Ishikawa (cell line): Measurements from ENCODE around the gene UCN3.

Experiments
- EP300 ChIP-seq: IDR thresholded peaks from 2 replicates; pipeline ENCODE4 v1.6.1; 2012; ENCODE audit warnings: borderline replicate concordance
- FOXM1 ChIP-seq: IDR thresholded peaks from 2 replicates; pipeline ENCODE4 v1.6.1; 2012; ENCODE audit warnings: low read depth, borderline replicate concordance
- NFIC ChIP-seq: IDR thresholded peaks from 2 replicates; pipeline ENCODE4 v1.6.1; 2012
- REST ChIP-seq: IDR thresholded peaks from 2 replicates; pipeline ENCODE4 v1.6.1; 2012; ENCODE audit warnings: low read depth, mild to moderate bottlenecking
- TAF1 ChIP-seq: IDR thresholded peaks from 2 replicates; pipeline ENCODE4 v1.6.1; 2012; ENCODE audit warnings: low read depth, mild to moderate bottlenecking
- TCF12 ChIP-seq: IDR thresholded peaks from 2 replicates; pipeline ENCODE4 v1.6.1; 2012; ENCODE audit warnings: low read depth
- TEAD4 ChIP-seq: IDR thresholded peaks from 2 replicates; pipeline ENCODE4 v1.6.1; 2012
- YY1 ChIP-seq: IDR thresholded peaks from 2 replicates; pipeline ENCODE4 v1.6.1; 2012; ENCODE audit warnings: low read depth
- TF ChIP-seq, protein P1 (sequence below): IDR thresholded peaks from 2 replicates; pipeline ENCODE4 v1.6.1; 2012
- TF ChIP-seq, protein P2 (sequence below): IDR thresholded peaks from 2 replicates; pipeline ENCODE4 v1.6.1; 2012

DNA sequence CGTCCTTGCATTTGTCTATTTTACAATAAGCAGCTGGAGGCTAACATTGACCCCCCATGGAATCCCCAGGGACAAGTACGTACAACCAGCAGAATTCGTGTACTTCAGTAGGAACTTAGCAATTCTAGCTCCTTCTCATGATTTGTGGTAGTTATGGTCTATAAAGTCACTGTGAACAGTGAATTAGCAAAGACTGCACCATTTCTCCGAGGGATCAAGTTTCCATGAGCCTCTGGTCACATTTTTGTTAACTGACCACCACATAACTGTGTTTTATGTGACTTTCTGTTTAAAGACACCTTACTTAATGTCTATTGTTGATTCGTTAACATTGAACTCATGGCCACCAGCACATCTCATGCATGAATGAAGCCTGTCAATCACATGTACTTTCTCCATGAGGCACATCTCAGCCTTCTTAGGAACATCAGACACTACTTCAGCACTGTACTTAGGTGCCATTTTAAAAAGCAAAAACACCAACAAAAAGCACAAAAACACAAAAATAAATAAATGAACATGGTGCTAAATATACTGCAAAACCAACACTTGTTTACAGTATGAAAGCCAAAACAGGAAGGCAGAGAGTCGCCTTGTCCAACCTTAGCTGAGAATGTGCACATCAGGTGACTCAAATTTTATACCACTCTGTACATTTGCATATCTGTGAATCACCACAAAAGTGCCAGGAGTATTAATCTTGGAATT is 9.0 kb upstream of the UCN3 start:
- TF ChIP-seq EP300: no peak
- no peak for TF ChIP-seq YY1
- TF ChIP-seq, protein P1, sequence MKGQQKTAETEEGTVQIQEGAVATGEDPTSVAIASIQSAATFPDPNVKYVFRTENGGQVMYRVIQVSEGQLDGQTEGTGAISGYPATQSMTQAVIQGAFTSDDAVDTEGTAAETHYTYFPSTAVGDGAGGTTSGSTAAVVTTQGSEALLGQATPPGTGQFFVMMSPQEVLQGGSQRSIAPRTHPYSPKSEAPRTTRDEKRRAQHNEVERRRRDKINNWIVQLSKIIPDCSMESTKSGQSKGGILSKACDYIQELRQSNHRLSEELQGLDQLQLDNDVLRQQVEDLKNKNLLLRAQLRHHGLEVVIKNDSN: no peak
- no peak for TF ChIP-seq TAF1
- no peak for TF ChIP-seq NFIC
- TF ChIP-seq FOXM1: no peak
- no peak for TF ChIP-seq TEAD4
- TF ChIP-seq REST: no peak
- TF ChIP-seq TCF12: no peak
- TF ChIP-seq, protein P2, sequence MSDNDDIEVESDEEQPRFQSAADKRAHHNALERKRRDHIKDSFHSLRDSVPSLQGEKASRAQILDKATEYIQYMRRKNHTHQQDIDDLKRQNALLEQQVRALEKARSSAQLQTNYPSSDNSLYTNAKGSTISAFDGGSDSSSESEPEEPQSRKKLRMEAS: no peak
